K562 (cell line): ENCODE data around the gene TESK1. TPM values are rescaled to one million over a fixed set of nuclear protein-coding genes. Genes with fewer than 3 reads are reported as not detected.

Source experiments
- ATAC-seq: fragments of 200-7000 bp; cut with Tn5 transposase; 3 replicates; pipeline ENCODE4 v1.9.1; 2020; ENCODE audit warnings: moderate library complexity
- BruUV-seq: library from RNA; stranded (reverse); fragments of 400-500 nt; replicated peaks from 2 replicates; lab custom pipeline; 2021; lab: Mats Ljungman, UMichigan
- CTCF ChIA-PET: fragments of 300-600 bp; formaldehyde crosslinking; extraction: SDS; loops from one replicate; lab custom pipeline; 2021; ENCODE audit warnings: low intra/inter-chr PET ratio; lab: Yijun Ruan, JAX
- POLR2A ChIA-PET: fragments of 300-600, 350-650 bp; sonication (Branson Sonifier 250); formaldehyde crosslinking; extraction: SDS; loops from one replicate; lab custom pipeline; 2021; ENCODE audit warnings: antibody characterized with exemption, inconsistent platforms; lab: Yijun Ruan, JAX
- DNase-seq, 4 experiments: peaks; one replicate each; pipeline versions ENCODE4 v3.0.0 to v3.0.0-alpha.2; 2011 to 2018; ENCODE audit warnings: low spot score in 3 of 4, mixed read lengths in 3 of 4; ENCODE audit errors: extremely low read depth in 1 of 4
- FAIRE-seq: peaks from 2 replicates; lab custom pipeline; 2011; peaks lifted over from hg19 to GRCh38; lab: Jason Lieb, UNC
- H2AFZ ChIP-seq: 2 replicates; pipeline ENCODE4 v1.6.0; 2011; ENCODE audit warnings: low read depth, low read length, control low read depth, inconsistent platforms
- H3K27ac ChIP-seq: fragments of 200-600 bp; 3 replicates; pipeline ENCODE4 v1.8.0; 2011; ENCODE audit warnings: low read depth, mild to moderate bottlenecking, control low read depth, inconsistent platforms, low read length, moderate library complexity, mixed read lengths; ENCODE audit errors: extremely low read depth
- H3K27me3 ChIP-seq, 2 experiments: fragments of 300-600 bp in 1 of 2; 2 replicates in 1 of 2; 3 replicates in 1 of 2; pipeline versions ENCODE4 v1.6.0 to v1.8.0; 2011; ENCODE audit warnings: inconsistent platforms in 2 of 2, low read length in 2 of 2, mild to moderate bottlenecking in 1 of 2, mixed read lengths in 1 of 2, moderate library complexity in 1 of 2; ENCODE audit not compliant: control insufficient read depth in 2 of 2, insufficient read depth in 2 of 2
- H3K36me3 ChIP-seq: fragments of 300-600 bp; 3 replicates; pipeline ENCODE4 v1.8.0; 2011; ENCODE audit warnings: mild to moderate bottlenecking, low read length, inconsistent platforms; ENCODE audit not compliant: control insufficient read depth, insufficient read depth
- H3K4me1 ChIP-seq, 2 experiments: fragments of 200-600 bp in 1 of 2; replicated peaks in 1 of 2; 2 replicates in 1 of 2; 3 replicates in 1 of 2; pipeline versions ENCODE4 v1.5.1 to v1.8.0; 2011; ENCODE audit warnings: inconsistent platforms in 2 of 2, low read length in 2 of 2, mild to moderate bottlenecking in 1 of 2, mixed read lengths in 1 of 2, moderate library complexity in 1 of 2; ENCODE audit not compliant: control insufficient read depth in 2 of 2, insufficient read depth in 2 of 2
- H3K4me2 ChIP-seq: 2 replicates; pipeline ENCODE4 v1.6.1; 2011; ENCODE audit warnings: low read length, control low read depth, inconsistent platforms, mixed read lengths; ENCODE audit not compliant: insufficient read depth
- H3K4me3 ChIP-seq: fragments of 200-600 bp; sonication (generic), shearing (Covaris generic); 2 replicates; pipeline ENCODE4 v1.5.1; 2016; ENCODE audit warnings: control low read depth, inconsistent platforms
- H3K79me2 ChIP-seq: fragments of 200-600 bp; 3 replicates; pipeline ENCODE4 v1.8.0; 2011; ENCODE audit warnings: low read length, inconsistent platforms; ENCODE audit not compliant: control insufficient read depth, insufficient read depth
- H3K9ac ChIP-seq, 2 experiments: 2 replicates each; pipeline versions ENCODE4 v1.6.0 to v1.6.1; 2011; ENCODE audit warnings: low read depth in 2 of 2, low read length in 2 of 2, control low read depth in 1 of 2, inconsistent platforms in 1 of 2, mild to moderate bottlenecking in 1 of 2, mixed read lengths in 1 of 2; ENCODE audit not compliant: insufficient read depth in 1 of 2
- H3K9me1 ChIP-seq: one replicate; pipeline ENCODE4 v1.6.0; 2011; ENCODE audit warnings: inconsistent platforms, mild to moderate bottlenecking, low read length, moderate library complexity; ENCODE audit not compliant: control insufficient read depth, insufficient read depth
- H3K9me3 ChIP-seq: replicated peaks from 2 replicates; pipeline ENCODE4 v1.5.1; 2011; ENCODE audit warnings: low read depth, low read length, inconsistent platforms; ENCODE audit not compliant: control insufficient read depth, insufficient read depth
- H4K20me1 ChIP-seq: replicated peaks from 2 replicates; pipeline ENCODE4 v1.6.1; 2011; ENCODE audit warnings: low read length, inconsistent platforms, mixed read lengths; ENCODE audit not compliant: control insufficient read depth, insufficient read depth
- DIDO1 ChIP-seq: fragments of 450-650 bp; IDR thresholded peaks from 2 replicates; pipeline ENCODE4 v1.6.1; 2016; ENCODE audit warnings: low read depth, missing biosample characterization, missing genetic modification characterization
- GATA2 ChIP-seq: sonication (generic); formaldehyde crosslinking; IDR thresholded peaks from 2 replicates; pipeline ENCODE4 v1.4.0; 2020; ENCODE audit warnings: mild to moderate bottlenecking, missing genetic modification reagents
- HOMEZ ChIP-seq: fragments of 250-450 bp; sonication (Bioruptor Pico); IDR thresholded peaks from 2 replicates; pipeline ENCODE4 v1.4.0; 2020; ENCODE audit warnings: mild to moderate bottlenecking, moderate library complexity
- KHSRP ChIP-seq: fragments of 450-650 bp; IDR thresholded peaks from 2 replicates; pipeline ENCODE4 v1.6.1; 2017
- MTA2 ChIP-seq: fragments of 450-650 bp; IDR thresholded peaks from 2 replicates; pipeline ENCODE4 v1.6.1; 2016; ENCODE audit warnings: low read depth
- ZNF121 ChIP-seq: sonication (generic); formaldehyde crosslinking; conservative IDR thresholded peaks from 2 replicates; pipeline ENCODE4 v1.8.0; 2022; ENCODE audit warnings: missing genetic modification reagents
- ZNF282 ChIP-seq: sonication (generic); formaldehyde crosslinking; IDR thresholded peaks from 2 replicates; pipeline ENCODE4 v1.8.1; 2023; ENCODE audit warnings: missing genetic modification reagents
- ZNF696 ChIP-seq: fragments of 250-450 bp; sonication (Bioruptor Pico); conservative IDR thresholded peaks from 2 replicates; pipeline ENCODE4 v1.4.0; 2020; ENCODE audit warnings: mild to moderate bottlenecking, moderate library complexity
- ZNF699 ChIP-seq: fragments of 250-450 bp; sonication (Bioruptor Pico); IDR thresholded peaks from 2 replicates; pipeline ENCODE4 v1.8.0; 2021; ENCODE audit warnings: mild to moderate bottlenecking, moderate library complexity; ENCODE audit not compliant: insufficient replicate concordance
- ZNF79 ChIP-seq: fragments of 250-450 bp; sonication (Bioruptor Pico); IDR thresholded peaks from 2 replicates; pipeline ENCODE4 v1.4.0; 2020; ENCODE audit warnings: low read depth, mild to moderate bottlenecking, moderate library complexity
- WGBS: fragments of 100-300 bp; shearing (Covaris generic); methylation state at CpG from one replicate; pipeline ENCODE4 v1.1.6; 2016; ENCODE audit warnings: low coverage, mixed read lengths; ENCODE audit not compliant: insufficient coverage; ENCODE audit errors: missing lambda C conversion rate; 5-methylcytosine and 5-hydroxymethylcytosine counted together
- in situ Hi-C: fragments of 300-500 bp; cut with MboI; formaldehyde crosslinking; loops from 4 replicates; pipeline ENCODE4 v1.15.0; 2018; ENCODE audit warnings: inconsistent platforms, mixed read lengths
- intact Hi-C: fragments of 100-400 bp; cut with micrococcal nuclease; formaldehyde crosslinking; loops from 2 replicates; pipeline ENCODE4 v1.14.2; 2022
- microRNA-seq: library from miRNA; unstranded; fragments of <30 nt; microRNA quantifications from one replicate; pipeline ENCODE4, GENCODE V29; 2018; ENCODE audit warnings: borderline microRNAs expressed
- polyA plus RNA-seq, 8 experiments: library from polyadenylated mRNA; depleted of rRNA in 4 of 8; stranded (reverse) in 5 of 8; unstranded in 3 of 8; fragments of >200 nt; fragmentation: Nextera tagmentation in 2 of 8; fragmentation: Illumina TruSeq in 1 of 8; extraction: Ambion mirVana in 2 of 8; extraction: Trizol in 1 of 8; gene quantifications; 2 replicates each; pipeline versions ENCODE4 v1.2.1 to v1.2.3, GENCODE V29; 2011 to 2014; ENCODE audit warnings: inconsistent platforms in 1 of 8, missing spikeins in 1 of 8
- small RNA-seq: library from RNA; depleted of rRNA; stranded (forward); fragments of <200 nt; gene quantifications from one replicate; pipeline ENCODE3, GENCODE V24; 2014
- total RNA-seq, 7 experiments: library from RNA; depleted of rRNA in 6 of 7; stranded (reverse); fragments of >200 nt in 6 of 7; fragmentation: Illumina TruSeq in 2 of 7; extraction: Trizol in 2 of 7; gene quantifications; 2 replicates each; pipeline versions ENCODE4 v1.2.1 to v1.2.3, GENCODE V29; 2011 to 2021; ENCODE audit warnings: low replicate concordance in 1 of 7

Gene TESK1
- total and polyA plus RNA-seq, 9 of the 15 experiments (the other 6 are each of a cell fraction or from before 2014, with no cell fraction given): 0.07 to 10.4 (median 4.1) TPM

- peaks cover 36% of the 10 kb centered on the region; the same call in 2 of the 3 replicates for H3K36me3 ChIP-seq
- peaks cover 14 to 36% of the 10 kb centered on the region in 2 experiments for H3K4me1 ChIP-seq
- H3K4me3 ChIP-seq: peak overlapping the region; percentile 89
- WGBS: 85% methylated on average over 2 of the region's 3 CpGs
- peak overlapping the region; percentile 98; the same call in 1 of the 3 replicates for H3K27ac ChIP-seq
- no peaks in the 10 kb centered on the region for H3K9me3 ChIP-seq
- no TSS peak for BruUV-seq
- H3K9me1 ChIP-seq: no peaks in the 10 kb centered on the region
- ATAC-seq (no peak), FAIRE-seq (no peak), DNase-seq (no peak)
- in situ Hi-C loops (no loop called here), intact Hi-C loops (loop anchor here (5.0 kb wide), 1 partner anchor 38 kb away; no protein-coding TSS in a partner anchor)
- no peaks in the 10 kb centered on the region for H4K20me1 ChIP-seq
- peak overlapping the region; percentile 96; the same call in 1 of the 2 replicates for H3K4me2 ChIP-seq
- peaks cover 20% of the 10 kb centered on the region for H3K79me2 ChIP-seq
- TF ChIP-seq ZNF121 (CRISPR knock-in tag) (no peak), KHSRP (no peak), ZNF282 (CRISPR knock-in tag) (no peak), MTA2 (no peak), ZNF696 (CRISPR knock-in tag) (no peak), HOMEZ (CRISPR knock-in tag) (no peak), DIDO1 (tag) (no peak), GATA2 (CRISPR knock-in tag) (no peak), ZNF699 (CRISPR knock-in tag) (no peak), ZNF79 (CRISPR knock-in tag) (no peak)
- no peaks in the 10 kb centered on the region for H3K27me3 ChIP-seq
- CTCF ChIA-PET: no interaction called here
- H3K9ac ChIP-seq: peak overlapping the region in 1 of 2 experiments; percentile 86; a peak in 1 of 4 replicates
- H2AFZ ChIP-seq: no peak overlapping the region
- POLR2A ChIA-PET: interaction anchor here (0.8 to 1.1 kb wide), 3 partner anchors 37 to 544 kb away, joined by 3 to 8 read pairs (median 5); partner anchors contain the start of gene ATOSB
Measured at GRCh38 chr9:35659340-35659739, 54.3 kb downstream of the TESK1 start.

Small RNAs within 50 kb of the gene (microRNA-seq; reads per million reads assigned to microRNA genes)
- 0.36 reads per million for gene MIR4667

Small RNAs within 50 kb of the gene (small RNA-seq; reads per million reads assigned to genes)
- gene MIR4667 (not detected), gene RMRP (not detected), gene RPS29P17 (not detected)

Other genes with a start within 250 kb of the TESK1 start
Only the 7 nearest of the 18 such genes appear.
- 0.33 TPM in 1 of 2 replicates, not detected in the other for gene CD72, start 13.2 kb downstream of the TESK1 start, total RNA-seq (2014; rRNA removed)
- 0.29 and 0.41 TPM in 2 replicates for gene CD72, start 13.2 kb downstream of the TESK1 start, total RNA-seq (2014; rRNA removed; fragmentation: Illumina TruSeq; extraction: Trizol)
- 0.62 and 0.75 TPM in 2 replicates for gene CD72, start 13.2 kb downstream of the TESK1 start, total RNA-seq (2015; rRNA removed; fragmentation: Illumina TruSeq; extraction: Trizol)
- gene CD72, start 13.2 kb downstream of the TESK1 start, total RNA-seq (2021): 0.25 and 0.55 TPM in 2 replicates
- gene CD72, start 13.2 kb downstream of the TESK1 start, polyA plus RNA-seq (2011; rRNA removed): 0.78 and 1.7 TPM in 2 replicates
- gene CD72, start 13.2 kb downstream of the TESK1 start, polyA plus RNA-seq (2014; fragmentation: Illumina TruSeq; extraction: Trizol): 0.25 and 0.43 TPM in 2 replicates
- gene CD72, start 13.2 kb downstream of the TESK1 start, polyA plus RNA-seq (2014; fragmentation: Nextera tagmentation; extraction: Ambion mirVana): under 1 TPM; 0.11 to 0.13 TPM
- gene CD72, start 13.2 kb downstream of the TESK1 start, polyA plus RNA-seq (2014; rRNA removed): 0.19 and 0.54 TPM in 2 replicates
- not detected in 2 replicates for gene SIT1, start 45.7 kb downstream of the TESK1 start, total RNA-seq (2014; rRNA removed)
- gene SIT1, start 45.7 kb downstream of the TESK1 start, total RNA-seq (2014; rRNA removed; fragmentation: Illumina TruSeq; extraction: Trizol): not detected in 2 replicates
- gene SIT1, start 45.7 kb downstream of the TESK1 start, total RNA-seq (2015; rRNA removed; fragmentation: Illumina TruSeq; extraction: Trizol): not detected in 2 replicates
- 0.16 TPM in 1 of 2 replicates, not detected in the other for gene SIT1, start 45.7 kb downstream of the TESK1 start, total RNA-seq (2021)
- gene SIT1, start 45.7 kb downstream of the TESK1 start, polyA plus RNA-seq (2011; rRNA removed): not detected in 2 replicates
- not detected in 2 replicates for gene SIT1, start 45.7 kb downstream of the TESK1 start, polyA plus RNA-seq (2014; fragmentation: Illumina TruSeq; extraction: Trizol)
- gene SIT1, start 45.7 kb downstream of the TESK1 start, polyA plus RNA-seq (2014; fragmentation: Nextera tagmentation; extraction: Ambion mirVana): not detected
- gene SIT1, start 45.7 kb downstream of the TESK1 start, polyA plus RNA-seq (2014; rRNA removed): 0.13 TPM in 1 of 2 replicates, not detected in the other
- 32,097 and 89,974 TPM in 2 replicates for gene RMRP, start 52.8 kb downstream of the TESK1 start, total RNA-seq (2014; rRNA removed)
- 175 and 799 TPM in 2 replicates for gene RMRP, start 52.8 kb downstream of the TESK1 start, total RNA-seq (2014; rRNA removed; fragmentation: Illumina TruSeq; extraction: Trizol)
- 29,003 and 31,020 TPM in 2 replicates for gene RMRP, start 52.8 kb downstream of the TESK1 start, total RNA-seq (2015; rRNA removed; fragmentation: Illumina TruSeq; extraction: Trizol)
- 25,789 and 26,070 TPM in 2 replicates for gene RMRP, start 52.8 kb downstream of the TESK1 start, total RNA-seq (2021)
- gene RMRP, start 52.8 kb downstream of the TESK1 start, polyA plus RNA-seq (2011; rRNA removed): 30.6 and 75.7 TPM in 2 replicates
- gene RMRP, start 52.8 kb downstream of the TESK1 start, polyA plus RNA-seq (2014; fragmentation: Illumina TruSeq; extraction: Trizol): not detected in 2 replicates
- gene RMRP, start 52.8 kb downstream of the TESK1 start, polyA plus RNA-seq (2014; fragmentation: Nextera tagmentation; extraction: Ambion mirVana): not detected
- gene RMRP, start 52.8 kb downstream of the TESK1 start, polyA plus RNA-seq (2014; rRNA removed): 968 and 2,315 TPM in 2 replicates
- 8.1 and 10.8 TPM in 2 replicates for gene CCDC107, start 53.0 kb downstream of the TESK1 start, total RNA-seq (2014; rRNA removed)
- gene CCDC107, start 53.0 kb downstream of the TESK1 start, total RNA-seq (2014; rRNA removed; fragmentation: Illumina TruSeq; extraction: Trizol): 3.5 and 4.2 TPM in 2 replicates
- 6.0 and 6.1 TPM in 2 replicates for gene CCDC107, start 53.0 kb downstream of the TESK1 start, total RNA-seq (2015; rRNA removed; fragmentation: Illumina TruSeq; extraction: Trizol)
- gene CCDC107, start 53.0 kb downstream of the TESK1 start, total RNA-seq (2021): 7.0 and 9.7 TPM in 2 replicates
- gene CCDC107, start 53.0 kb downstream of the TESK1 start, polyA plus RNA-seq (2011; rRNA removed): 6.6 and 7.7 TPM in 2 replicates
- gene CCDC107, start 53.0 kb downstream of the TESK1 start, polyA plus RNA-seq (2014; fragmentation: Illumina TruSeq; extraction: Trizol): 4.7 and 5.1 TPM in 2 replicates
- gene CCDC107, start 53.0 kb downstream of the TESK1 start, polyA plus RNA-seq (2014; fragmentation: Nextera tagmentation; extraction: Ambion mirVana): under 1 TPM in 1 of 2 experiments, not detected in 1; 0.35 TPM
- 9.9 and 11.3 TPM in 2 replicates for gene CCDC107, start 53.0 kb downstream of the TESK1 start, polyA plus RNA-seq (2014; rRNA removed)
- gene ARHGEF39, start 59.9 kb downstream of the TESK1 start, total RNA-seq (2014; rRNA removed): 7.6 and 7.7 TPM in 2 replicates
- 10.0 and 12.0 TPM in 2 replicates for gene ARHGEF39, start 59.9 kb downstream of the TESK1 start, total RNA-seq (2014; rRNA removed; fragmentation: Illumina TruSeq; extraction: Trizol)
- gene ARHGEF39, start 59.9 kb downstream of the TESK1 start, total RNA-seq (2015; rRNA removed; fragmentation: Illumina TruSeq; extraction: Trizol): 12.7 and 12.9 TPM in 2 replicates
- gene ARHGEF39, start 59.9 kb downstream of the TESK1 start, total RNA-seq (2021): 15.1 and 16.1 TPM in 2 replicates
- 20.7 and 20.8 TPM in 2 replicates for gene ARHGEF39, start 59.9 kb downstream of the TESK1 start, polyA plus RNA-seq (2011; rRNA removed)
- 19.6 and 21.7 TPM in 2 replicates for gene ARHGEF39, start 59.9 kb downstream of the TESK1 start, polyA plus RNA-seq (2014; fragmentation: Illumina TruSeq; extraction: Trizol)
- gene ARHGEF39, start 59.9 kb downstream of the TESK1 start, polyA plus RNA-seq (2014; fragmentation: Nextera tagmentation; extraction: Ambion mirVana): 1 to 10 TPM; 2.8 to 5.5 TPM
- gene ARHGEF39, start 59.9 kb downstream of the TESK1 start, polyA plus RNA-seq (2014; rRNA removed): 17.2 and 21.7 TPM in 2 replicates
- gene CA9, start 68.7 kb downstream of the TESK1 start, total RNA-seq (2014; rRNA removed): 0.36 and 0.45 TPM in 2 replicates
- gene CA9, start 68.7 kb downstream of the TESK1 start, total RNA-seq (2014; rRNA removed; fragmentation: Illumina TruSeq; extraction: Trizol): not detected in 2 replicates
- not detected in 2 replicates for gene CA9, start 68.7 kb downstream of the TESK1 start, total RNA-seq (2015; rRNA removed; fragmentation: Illumina TruSeq; extraction: Trizol)
- 0.63 and 0.73 TPM in 2 replicates for gene CA9, start 68.7 kb downstream of the TESK1 start, total RNA-seq (2021)
- gene CA9, start 68.7 kb downstream of the TESK1 start, polyA plus RNA-seq (2011; rRNA removed): 10.6 and 13.0 TPM in 2 replicates
- gene CA9, start 68.7 kb downstream of the TESK1 start, polyA plus RNA-seq (2014; fragmentation: Illumina TruSeq; extraction: Trizol): 0.15 and 0.24 TPM in 2 replicates
- not detected for gene CA9, start 68.7 kb downstream of the TESK1 start, polyA plus RNA-seq (2014; fragmentation: Nextera tagmentation; extraction: Ambion mirVana)
- gene CA9, start 68.7 kb downstream of the TESK1 start, polyA plus RNA-seq (2014; rRNA removed): 0.60 TPM in 1 of 2 replicates, not detected in the other
- gene TPM2, start 84.7 kb downstream of the TESK1 start, total RNA-seq (2014; rRNA removed): 4.5 TPM in 2 replicates
- 1.7 and 1.8 TPM in 2 replicates for gene TPM2, start 84.7 kb downstream of the TESK1 start, total RNA-seq (2014; rRNA removed; fragmentation: Illumina TruSeq; extraction: Trizol)
- 2.9 and 3.3 TPM in 2 replicates for gene TPM2, start 84.7 kb downstream of the TESK1 start, total RNA-seq (2015; rRNA removed; fragmentation: Illumina TruSeq; extraction: Trizol)
- 6.9 and 9.1 TPM in 2 replicates for gene TPM2, start 84.7 kb downstream of the TESK1 start, total RNA-seq (2021)
- gene TPM2, start 84.7 kb downstream of the TESK1 start, polyA plus RNA-seq (2011; rRNA removed): 4.6 and 7.9 TPM in 2 replicates
- gene TPM2, start 84.7 kb downstream of the TESK1 start, polyA plus RNA-seq (2014; fragmentation: Illumina TruSeq; extraction: Trizol): 4.9 and 5.2 TPM in 2 replicates
- under 1 TPM; 0.28 to 0.56 TPM for gene TPM2, start 84.7 kb downstream of the TESK1 start, polyA plus RNA-seq (2014; fragmentation: Nextera tagmentation; extraction: Ambion mirVana)
- 9.8 and 16.1 TPM in 2 replicates for gene TPM2, start 84.7 kb downstream of the TESK1 start, polyA plus RNA-seq (2014; rRNA removed)